Stimulated activated CD4-positive, alpha-beta T cell treated with anti-CD3 and anti-CD28 coated beads, TNF-alpha, amount 100 ng/mL, for 4 hours (primary cell): ENCODE measurements around the gene KAT2B.

Experiments
- DNase-seq, 3 experiments: peaks; one replicate each; pipeline ENCODE4 v3.0.0-alpha.2; 2020; ENCODE audit warnings: low read depth in 3 of 3

Gene KAT2B

GRCh38 chr3:20142517-20142916, 102.3 kb downstream of the KAT2B start:
- DNase-seq = no peak

GRCh38 chr3:20143519-20143918, 103.3 kb downstream of the KAT2B start:
- DNase-seq = no peak

GRCh38 chr3:20145874-20146273, 105.6 kb downstream of the KAT2B start:
- no peak for DNase-seq

GRCh38 chr3:20146301-20146700, 106.1 kb downstream of the KAT2B start:
- no peak for DNase-seq

- DNase-seq = no peak
These were observed 107.1 kb downstream of the KAT2B start for GRCh38 chr3:20147361-20147760.

GRCh38 chr3:20148466-20148865, 108.2 kb downstream of the KAT2B start:
- no peak for DNase-seq

GRCh38 chr3:20154078-20154477, 113.8 kb downstream of the KAT2B start:
- no peak for DNase-seq

GRCh38 chr3:20154928-20155327, 114.7 kb downstream of the KAT2B start:
- no peak for DNase-seq

- no peak for DNase-seq
These were observed 120.0 kb downstream of the KAT2B start for GRCh38 chr3:20160230-20160629.

GRCh38 chr3:20161714-20162113, 121.5 kb downstream of the KAT2B start:
- no peak for DNase-seq

- no peak for DNase-seq
These were observed 133.7 kb downstream of the KAT2B start for GRCh38 chr3:20173844-20174410.

GRCh38 chr3:20181276-20181675, 141.0 kb downstream of the KAT2B start:
- no peak for DNase-seq

- no peak for DNase-seq
These were observed 142.0 kb downstream of the KAT2B start for GRCh38 chr3:20182206-20182605.

GRCh38 chr3:20185331-20185678, 145.1 kb downstream of the KAT2B start:
- DNase-seq = no peak

- peak; percentile 99 for DNase-seq
These were observed 145.7 kb downstream of the KAT2B start, which contains the start of gene SGO1 for GRCh38 chr3:20185679-20186599. TSS of gene SGO1 (minus strand) at chr3:20186206. CDS start at chr3:20184027, 2,179 bp downstream.

- no peak for DNase-seq
These were observed 146.4 kb downstream of the KAT2B start for GRCh38 chr3:20186600-20187004.

- DNase-seq = no peak
These were observed 150.7 kb downstream of the KAT2B start for GRCh38 chr3:20190991-20191390.

- DNase-seq = no peak
These were observed 154.7 kb downstream of the KAT2B start for GRCh38 chr3:20194793-20195460.

- no peak for DNase-seq
These were observed 157.5 kb downstream of the KAT2B start for GRCh38 chr3:20197775-20198174.

- no peak for DNase-seq
These were observed 160.9 kb downstream of the KAT2B start for GRCh38 chr3:20201143-20201542.
